GM23248 (cell line): Measurements from ENCODE around the gene ANKFN1.

Source experiments
- EZH2 ChIP-seq: fragments of 200-600 bp; sonication (generic); IDR thresholded peaks from 2 replicates; pipeline ENCODE4 v1.6.1; 2018; ENCODE audit warnings: antibody characterized with exemption, mild to moderate bottlenecking; ENCODE audit not compliant: insufficient read depth, poor library complexity, severe bottlenecking
- EZH2phosphoT487 ChIP-seq: fragments of 200-600 bp; sonication (generic); IDR thresholded peaks from 2 replicates; pipeline ENCODE4 v1.6.1; 2018; ENCODE audit warnings: antibody characterized with exemption, moderate library complexity, mild to moderate bottlenecking, low read depth; ENCODE audit not compliant: insufficient read depth

DNA sequence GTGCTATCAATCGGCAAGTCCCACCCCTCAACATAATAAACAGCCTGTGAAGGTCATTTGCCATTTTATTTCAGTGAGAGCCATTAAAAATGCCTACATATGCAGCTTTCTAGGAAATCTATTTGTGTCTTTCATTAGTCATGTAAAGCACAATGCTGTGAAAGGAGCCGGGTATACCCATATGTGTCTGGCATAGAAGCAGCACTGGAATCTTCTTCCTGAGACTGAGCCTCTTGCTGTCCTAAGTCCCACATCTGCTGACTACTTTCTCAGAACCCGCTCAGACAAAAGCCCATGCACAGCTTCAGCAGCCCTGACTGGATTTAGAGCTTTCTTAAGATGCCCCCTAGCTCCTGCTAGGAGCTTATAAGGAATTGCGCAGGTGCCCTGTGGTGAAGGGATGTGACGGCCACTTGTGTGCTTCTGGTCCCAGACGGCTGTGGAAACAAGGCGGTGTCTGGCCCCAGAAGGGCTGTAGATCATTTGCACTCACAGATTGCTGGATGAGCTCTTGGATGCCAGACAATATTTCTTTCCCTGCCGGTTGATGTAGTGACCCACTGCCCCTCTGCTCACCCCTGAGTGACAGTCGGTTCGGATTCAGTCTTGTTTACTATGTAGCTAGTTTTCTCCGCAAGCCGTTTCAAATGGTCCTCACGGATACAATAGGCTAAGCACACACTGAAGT is 172.2 kb downstream of the ANKFN1 start:
- TF ChIP-seq EZH2 (no peak), EZH2phosphoT487 (no peak)
